GM06990 (cell line): ENCODE data around the gene RAB40C.

ENCODE experiments used
- DNase-seq: peaks from one replicate; pipeline ENCODE4 v3.0.0-alpha.2; 2011; ENCODE audit not compliant: insufficient read length; ENCODE audit errors: extremely low read depth
- H3K27me3 ChIP-seq: replicated peaks from 2 replicates; pipeline ENCODE4 v1.6.0; 2011; ENCODE audit warnings: low read length; ENCODE audit not compliant: control insufficient read depth, insufficient read depth
- H3K36me3 ChIP-seq: 2 replicates; pipeline ENCODE4 v1.5.1; 2011; ENCODE audit warnings: low read length; ENCODE audit not compliant: control insufficient read depth, insufficient read depth
- H3K4me3 ChIP-seq: replicated peaks from 2 replicates; pipeline ENCODE4 v1.5.1; 2011; ENCODE audit warnings: low read depth, mild to moderate bottlenecking, control low read depth, low read length
- CTCF ChIP-seq: IDR thresholded peaks from 2 replicates; pipeline ENCODE4 v1.5.1; 2011; ENCODE audit warnings: low read length, control low read depth, mild to moderate bottlenecking, inconsistent platforms; ENCODE audit not compliant: insufficient read depth, poor library complexity, severe bottlenecking

The RAB40C gene

DNA sequence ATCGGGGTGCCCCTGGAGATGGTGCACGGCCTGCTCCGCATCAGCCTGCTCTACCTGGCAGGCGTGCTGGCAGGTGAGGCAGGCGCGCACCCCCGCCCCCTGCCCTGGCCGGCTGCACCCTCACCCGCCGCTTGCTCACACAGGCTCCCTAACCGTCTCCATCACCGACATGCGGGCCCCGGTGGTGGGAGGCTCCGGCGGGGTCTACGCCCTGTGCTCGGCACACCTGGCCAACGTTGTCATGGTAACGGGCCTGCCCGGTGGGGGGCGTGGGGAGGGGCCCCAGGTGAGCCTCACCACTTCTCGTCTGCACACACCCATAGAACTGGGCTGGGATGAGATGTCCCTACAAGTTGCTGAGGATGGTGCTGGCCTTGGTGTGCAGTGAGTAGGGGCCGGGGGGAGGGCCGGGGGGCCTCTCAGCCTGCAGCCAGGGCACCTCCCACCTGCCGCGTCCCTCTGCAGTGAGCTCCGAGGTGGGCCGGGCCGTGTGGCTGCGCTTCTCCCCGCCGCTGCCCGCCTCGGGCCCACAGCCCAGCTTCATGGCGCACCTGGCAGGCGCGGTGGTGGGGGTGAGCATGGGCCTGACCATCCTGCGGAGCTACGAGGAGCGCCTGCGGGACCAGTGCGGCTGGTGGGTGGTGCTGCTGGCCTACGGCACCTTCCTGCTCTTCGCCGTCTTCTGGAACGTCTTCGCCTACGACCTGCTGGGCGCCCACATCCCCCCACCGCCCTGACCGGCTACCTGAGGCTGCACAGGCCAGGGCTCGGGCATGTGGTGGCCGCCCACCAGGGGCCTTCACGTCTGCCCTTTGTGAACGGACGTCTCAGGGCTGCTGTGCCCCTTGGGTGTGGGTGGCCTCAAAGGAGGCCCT, 87.7 kb downstream of the RAB40C start:
- peaks cover 21% of the 10 kb centered on the region for H3K36me3 ChIP-seq
- no peak for DNase-seq
- no peaks in the 10 kb centered on the region for H3K27me3 ChIP-seq
- H3K4me3 ChIP-seq, result no peak overlapping the region
- TF ChIP-seq CTCF, result no peak

- DNase-seq, result no peak
- no peak for TF ChIP-seq CTCF
- Histone ChIP-seq H3K27me3 (no peaks in the 10 kb centered on the region), H3K36me3 (peaks cover 20% of the 10 kb centered on the region), H3K4me3 (no peak overlapping the region)
These were observed 88.5 kb downstream of the RAB40C start for GRCh38 chr16:678209-678857.
